Muscle of leg (tissue), 11 donors: ENCODE data around the gene NAALAD2. TPM values are rescaled to one million over a fixed set of nuclear protein-coding genes. Genes with fewer than 3 reads are reported as not detected.

Experiments used
- DNase-seq: peaks from one replicate; pipeline ENCODE4 v3.0.0; 2013
- H3K27ac ChIP-seq: one replicate; pipeline ENCODE4 v1.5.1; 2013; ENCODE audit warnings: mild to moderate bottlenecking, low read length, control low read depth
- H3K27me3 ChIP-seq: one replicate; pipeline ENCODE4 v1.6.1; 2013; ENCODE audit warnings: low read length; ENCODE audit not compliant: control insufficient read depth, insufficient read depth
- H3K36me3 ChIP-seq: one replicate; pipeline ENCODE4 v1.6.1; 2013; ENCODE audit warnings: low read length; ENCODE audit not compliant: control insufficient read depth, insufficient read depth
- H3K4me1 ChIP-seq: one replicate; pipeline ENCODE4 v1.6.1; 2013; ENCODE audit warnings: low read length; ENCODE audit not compliant: control insufficient read depth, insufficient read depth
- H3K4me3 ChIP-seq: one replicate; pipeline ENCODE4 v1.5.1; 2013; ENCODE audit warnings: low read length, control low read depth
- H3K9me3 ChIP-seq: replicated peaks from 2 replicates; pipeline ENCODE4 v1.6.1; 2013; ENCODE audit warnings: low read depth, low read length; ENCODE audit not compliant: control insufficient read depth
- WGBS: methylation state at CpG from one replicate; pipeline ENCODE4 v1.1.5; 2013; ENCODE audit warnings: missing lambda C conversion rate; ENCODE audit not compliant: insufficient coverage; 5-methylcytosine and 5-hydroxymethylcytosine counted together
- polyA plus RNA-seq, 8 donors: library from polyadenylated mRNA; unstranded; fragments of 120-200 nt; gene quantifications; one replicate each; pipeline versions ENCODE4 v1.2.1 to v1.2.3, GENCODE V29; 2013; ENCODE audit warnings: inconsistent platforms in 1 of 8, low replicate concordance in 1 of 8; ENCODE audit not compliant: insufficient read length in 8 of 8, insufficient read depth in 1 of 8
- total RNA-seq: library from RNA; stranded (reverse); fragments of 120-200 nt; gene quantifications from one replicate; pipeline ENCODE4 v1.2.4, GENCODE V29; 2013

NAALAD2 gene
- total and polyA plus RNA-seq, 9 donors, result 3.4 to 6.0 (median 4.6) TPM

- Histone ChIP-seq H3K27me3 (no peaks in the 10 kb centered on the region), H3K36me3 (peaks cover 2% of the 10 kb centered on the region), H3K27ac (no peak overlapping the region), H3K4me1 (peaks cover 3% of the 10 kb centered on the region), H3K9me3 (no peaks in the 10 kb centered on the region), H3K4me3 (no peak overlapping the region)
- no CpG with 5 or more reads among the region's 5 CpGs for WGBS
- no peak for DNase-seq
These were observed 82.1 kb downstream of the NAALAD2 start for GRCh38 chr11:90216611-90217010.

- no peak overlapping the region for H3K27ac ChIP-seq
- H3K4me3 ChIP-seq, result no peak overlapping the region
- 61% methylated on average over 2 of the region's 2 CpGs for WGBS
- H3K27me3 ChIP-seq, result no peaks in the 10 kb centered on the region
- peaks cover 2% of the 10 kb centered on the region for H3K36me3 ChIP-seq
- no peak for DNase-seq
- no peaks in the 10 kb centered on the region for H3K9me3 ChIP-seq
- H3K4me1 ChIP-seq, result peaks cover 3% of the 10 kb centered on the region
These were observed 84.1 kb downstream of the NAALAD2 start for GRCh38 chr11:90218606-90219005.

- no peak overlapping the region for H3K27ac ChIP-seq
- no peaks in the 10 kb centered on the region for H3K27me3 ChIP-seq
- H3K4me3 ChIP-seq, result no peak overlapping the region
- DNase-seq, result no peak
- H3K4me1 ChIP-seq, result peaks cover 3% of the 10 kb centered on the region
- WGBS, result 80% methylated on average over 1 of the region's 6 CpGs
- no peaks in the 10 kb centered on the region for H3K9me3 ChIP-seq
- peaks cover 2% of the 10 kb centered on the region for H3K36me3 ChIP-seq
These were observed 85.0 kb downstream of the NAALAD2 start for GRCh38 chr11:90219438-90219837.

GRCh38 chr11:90220391-90220790, 85.9 kb downstream of the NAALAD2 start:
- Histone ChIP-seq H3K4me1 (peaks cover 3% of the 10 kb centered on the region), H3K27me3 (no peaks in the 10 kb centered on the region), H3K4me3 (no peak overlapping the region), H3K27ac (no peak overlapping the region), H3K9me3 (no peaks in the 10 kb centered on the region), H3K36me3 (peaks cover 2% of the 10 kb centered on the region)
- DNase-seq, result no peak
- no CpG with 5 or more reads among the region's 1 CpG for WGBS

- Histone ChIP-seq H3K36me3 (peaks cover 2% of the 10 kb centered on the region), H3K27me3 (no peaks in the 10 kb centered on the region), H3K4me3 (peak overlapping the region; percentile 79), H3K27ac (peak overlapping the region; percentile 94), H3K4me1 (peaks cover 3% of the 10 kb centered on the region), H3K9me3 (no peaks in the 10 kb centered on the region)
- WGBS, result 0% methylated on average over 5 of the region's 16 CpGs
- DNase-seq, result no peak
These were observed 87.5 kb downstream of the NAALAD2 start for GRCh38 chr11:90221803-90222458.

GRCh38 chr11:90222459-90223247, 88.2 kb downstream of the NAALAD2 start, which contains the start of gene CHORDC1:
TSS of gene CHORDC1 (minus strand) at chr11:90223049. CDS start at chr11:90222954, 95 bp downstream.
- Histone ChIP-seq H3K36me3 (peaks cover 2% of the 10 kb centered on the region), H3K4me3 (peak within 1 kb of the TSS; percentile 79), H3K9me3 (no peaks in the 10 kb centered on the region), H3K4me1 (peaks cover 3% of the 10 kb centered on the region), H3K27me3 (no peaks in the 10 kb centered on the region), H3K27ac (peak within 1 kb of the TSS; percentile 94)
- peak; percentile 95 for DNase-seq
- 2% methylated on average over 65 of the region's 71 CpGs for WGBS

GRCh38 chr11:90223248-90223585, 88.8 kb downstream of the NAALAD2 start:
- no peak for DNase-seq
- peak overlapping the region; percentile 94 for H3K27ac ChIP-seq
- H3K4me3 ChIP-seq, result peak overlapping the region; percentile 79
- H3K9me3 ChIP-seq, result no peaks in the 10 kb centered on the region
- no peaks in the 10 kb centered on the region for H3K27me3 ChIP-seq
- peaks cover 2% of the 10 kb centered on the region for H3K36me3 ChIP-seq
- H3K4me1 ChIP-seq, result peaks cover 3% of the 10 kb centered on the region
- 0% methylated on average over 5 of the region's 12 CpGs for WGBS

GRCh38 chr11:90228056-90228455, 93.6 kb downstream of the NAALAD2 start:
- WGBS, result 80% methylated on average over 1 of the region's 3 CpGs
- Histone ChIP-seq H3K36me3 (no peaks in the 10 kb centered on the region), H3K4me3 (no peak overlapping the region), H3K27ac (no peak overlapping the region), H3K9me3 (no peaks in the 10 kb centered on the region), H3K4me1 (no peaks in the 10 kb centered on the region), H3K27me3 (no peaks in the 10 kb centered on the region)
- no peak for DNase-seq

- DNase-seq, result no peak
- 100% methylated on average over 1 of the region's 1 CpG for WGBS
- Histone ChIP-seq H3K27me3 (no peaks in the 10 kb centered on the region), H3K4me1 (no peaks in the 10 kb centered on the region), H3K9me3 (no peaks in the 10 kb centered on the region), H3K36me3 (no peaks in the 10 kb centered on the region), H3K4me3 (no peak overlapping the region), H3K27ac (no peak overlapping the region)
These were observed 95.3 kb downstream of the NAALAD2 start for GRCh38 chr11:90229791-90230190.

- no peak overlapping the region for H3K27ac ChIP-seq
- no peaks in the 10 kb centered on the region for H3K9me3 ChIP-seq
- WGBS, result 100% methylated on average over 2 of the region's 2 CpGs
- no peaks in the 10 kb centered on the region for H3K27me3 ChIP-seq
- no peak overlapping the region for H3K4me3 ChIP-seq
- no peaks in the 10 kb centered on the region for H3K36me3 ChIP-seq
- no peaks in the 10 kb centered on the region for H3K4me1 ChIP-seq
- DNase-seq, result no peak
These were observed 100.5 kb downstream of the NAALAD2 start for GRCh38 chr11:90234977-90235376.
